GM23338 (cell line): ENCODE results near the gene KIAA0753.

Experiments used
- EZH2 ChIP-seq: fragments of 200-600 bp; sonication (generic); IDR thresholded peaks from one replicate; pipeline ENCODE4 v1.8.0; 2017; ENCODE audit warnings: antibody characterized with exemption, mild to moderate bottlenecking, low read depth; ENCODE audit not compliant: unreplicated experiment
- EZH2phosphoT487 ChIP-seq: fragments of 200-600 bp; sonication (generic); IDR thresholded peaks from one replicate; pipeline ENCODE4 v1.8.1; 2018; ENCODE audit warnings: antibody characterized with exemption; ENCODE audit not compliant: unreplicated experiment
- POLR2AphosphoS5 ChIP-seq: IDR thresholded peaks from 2 replicates; pipeline ENCODE4 v1.6.1; 2016; ENCODE audit warnings: antibody characterized with exemption, low read depth
- ZNF114 ChIP-seq: fragments of 250-450 bp; sonication (Bioruptor Pico); IDR thresholded peaks from 2 replicates; pipeline ENCODE4 v1.5.0; 2020; ENCODE audit warnings: mild to moderate bottlenecking, moderate library complexity
- TF ChIP-seq, protein P1 (sequence below), 2 experiments: fragments of 200-600 bp in 1 of 2; sonication (generic) in 1 of 2; conservative IDR thresholded peaks; 2 replicates each; pipeline versions ENCODE4 v1.5.1 to v1.6.1; 2016 to 2017; ENCODE audit warnings: antibody characterized with exemption in 2 of 2, low read depth in 2 of 2, mild to moderate bottlenecking in 2 of 2, moderate library complexity in 1 of 2
- TF ChIP-seq, protein P2 (sequence below): IDR thresholded peaks from one replicate; pipeline ENCODE4 v1.6.1; 2018; ENCODE audit warnings: antibody characterized with exemption; ENCODE audit not compliant: unreplicated experiment

DNA sequence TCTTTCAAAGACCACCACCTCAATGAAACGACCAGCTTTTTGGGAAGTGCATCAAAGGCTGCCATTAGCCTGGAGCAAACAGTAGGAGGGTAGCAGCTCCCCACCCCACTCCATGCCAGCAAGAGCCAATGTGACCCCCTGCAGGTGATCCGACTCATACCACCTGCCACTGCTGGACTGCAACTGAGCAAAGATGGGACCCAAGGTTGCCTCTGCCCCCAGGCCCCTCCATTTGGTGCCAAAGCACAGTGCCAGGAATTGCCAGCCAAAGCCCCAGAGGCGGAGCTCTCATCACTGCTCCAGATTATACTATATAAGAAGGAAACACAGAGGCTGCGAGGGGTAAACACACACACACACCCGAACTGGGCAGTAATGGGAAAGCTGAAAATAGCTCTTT is 92.5 kb downstream of the KIAA0753 start:
- TF ChIP-seq, protein P1, sequence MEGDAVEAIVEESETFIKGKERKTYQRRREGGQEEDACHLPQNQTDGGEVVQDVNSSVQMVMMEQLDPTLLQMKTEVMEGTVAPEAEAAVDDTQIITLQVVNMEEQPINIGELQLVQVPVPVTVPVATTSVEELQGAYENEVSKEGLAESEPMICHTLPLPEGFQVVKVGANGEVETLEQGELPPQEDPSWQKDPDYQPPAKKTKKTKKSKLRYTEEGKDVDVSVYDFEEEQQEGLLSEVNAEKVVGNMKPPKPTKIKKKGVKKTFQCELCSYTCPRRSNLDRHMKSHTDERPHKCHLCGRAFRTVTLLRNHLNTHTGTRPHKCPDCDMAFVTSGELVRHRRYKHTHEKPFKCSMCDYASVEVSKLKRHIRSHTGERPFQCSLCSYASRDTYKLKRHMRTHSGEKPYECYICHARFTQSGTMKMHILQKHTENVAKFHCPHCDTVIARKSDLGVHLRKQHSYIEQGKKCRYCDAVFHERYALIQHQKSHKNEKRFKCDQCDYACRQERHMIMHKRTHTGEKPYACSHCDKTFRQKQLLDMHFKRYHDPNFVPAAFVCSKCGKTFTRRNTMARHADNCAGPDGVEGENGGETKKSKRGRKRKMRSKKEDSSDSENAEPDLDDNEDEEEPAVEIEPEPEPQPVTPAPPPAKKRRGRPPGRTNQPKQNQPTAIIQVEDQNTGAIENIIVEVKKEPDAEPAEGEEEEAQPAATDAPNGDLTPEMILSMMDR (conservative IDR thresholded peaks at IDR 0.05; ENCODE audit: low read depth in 2 of 2): no peak
- TF ChIP-seq EZH2 (no peak), POLR2AphosphoS5 (no peak), ZNF114 (CRISPR knock-in tag) (no peak), EZH2phosphoT487 (no peak)
- TF ChIP-seq, protein P2, sequence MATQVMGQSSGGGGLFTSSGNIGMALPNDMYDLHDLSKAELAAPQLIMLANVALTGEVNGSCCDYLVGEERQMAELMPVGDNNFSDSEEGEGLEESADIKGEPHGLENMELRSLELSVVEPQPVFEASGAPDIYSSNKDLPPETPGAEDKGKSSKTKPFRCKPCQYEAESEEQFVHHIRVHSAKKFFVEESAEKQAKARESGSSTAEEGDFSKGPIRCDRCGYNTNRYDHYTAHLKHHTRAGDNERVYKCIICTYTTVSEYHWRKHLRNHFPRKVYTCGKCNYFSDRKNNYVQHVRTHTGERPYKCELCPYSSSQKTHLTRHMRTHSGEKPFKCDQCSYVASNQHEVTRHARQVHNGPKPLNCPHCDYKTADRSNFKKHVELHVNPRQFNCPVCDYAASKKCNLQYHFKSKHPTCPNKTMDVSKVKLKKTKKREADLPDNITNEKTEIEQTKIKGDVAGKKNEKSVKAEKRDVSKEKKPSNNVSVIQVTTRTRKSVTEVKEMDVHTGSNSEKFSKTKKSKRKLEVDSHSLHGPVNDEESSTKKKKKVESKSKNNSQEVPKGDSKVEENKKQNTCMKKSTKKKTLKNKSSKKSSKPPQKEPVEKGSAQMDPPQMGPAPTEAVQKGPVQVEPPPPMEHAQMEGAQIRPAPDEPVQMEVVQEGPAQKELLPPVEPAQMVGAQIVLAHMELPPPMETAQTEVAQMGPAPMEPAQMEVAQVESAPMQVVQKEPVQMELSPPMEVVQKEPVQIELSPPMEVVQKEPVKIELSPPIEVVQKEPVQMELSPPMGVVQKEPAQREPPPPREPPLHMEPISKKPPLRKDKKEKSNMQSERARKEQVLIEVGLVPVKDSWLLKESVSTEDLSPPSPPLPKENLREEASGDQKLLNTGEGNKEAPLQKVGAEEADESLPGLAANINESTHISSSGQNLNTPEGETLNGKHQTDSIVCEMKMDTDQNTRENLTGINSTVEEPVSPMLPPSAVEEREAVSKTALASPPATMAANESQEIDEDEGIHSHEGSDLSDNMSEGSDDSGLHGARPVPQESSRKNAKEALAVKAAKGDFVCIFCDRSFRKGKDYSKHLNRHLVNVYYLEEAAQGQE: no peak
